GM15510 (cell line): Measurements from ENCODE around the gene SERPINF2.

Source experiments
- POLR2A ChIP-seq: IDR thresholded peaks from 3 replicates; pipeline ENCODE4 v1.6.1; 2011; ENCODE audit warnings: borderline replicate concordance; ENCODE audit not compliant: insufficient read length; ENCODE audit errors: extremely low read depth

SERPINF2 gene

GRCh38 chr17:1762901-1763898 lies 20.5 kb downstream of the SERPINF2 start:
- no peak for TF ChIP-seq POLR2A

- no peak for TF ChIP-seq POLR2A
Observed at GRCh38 chr17:1764284-1764683, 21.6 kb downstream of the SERPINF2 start.

GRCh38 chr17:1765576-1765975 lies 22.9 kb downstream of the SERPINF2 start:
- TF ChIP-seq POLR2A, result no peak

- TF ChIP-seq POLR2A, result no peak
Observed at GRCh38 chr17:1766382-1767135, 23.9 kb downstream of the SERPINF2 start.

GRCh38 chr17:1767358-1767757 lies 24.7 kb downstream of the SERPINF2 start:
- TF ChIP-seq POLR2A, result no peak

GRCh38 chr17:1769822-1770477 lies 27.3 kb downstream of the SERPINF2 start:
- TF ChIP-seq POLR2A, result no peak

GRCh38 chr17:1773696-1774181 lies 31.1 kb downstream of the SERPINF2 start:
- no peak for TF ChIP-seq POLR2A

GRCh38 chr17:1774390-1775176 lies 31.9 kb downstream of the SERPINF2 start:
- no peak for TF ChIP-seq POLR2A

GRCh38 chr17:1776328-1776727 lies 33.7 kb downstream of the SERPINF2 start:
- no peak for TF ChIP-seq POLR2A

- TF ChIP-seq POLR2A, result no peak
Observed at GRCh38 chr17:1776857-1777256, 34.2 kb downstream of the SERPINF2 start.

- no peak for TF ChIP-seq POLR2A
Observed at GRCh38 chr17:1779571-1780131, 37.0 kb downstream of the SERPINF2 start.

- no peak for TF ChIP-seq POLR2A
Observed at GRCh38 chr17:1782171-1782567, 39.5 kb downstream of the SERPINF2 start.

- TF ChIP-seq POLR2A, result no peak
Observed at GRCh38 chr17:1783271-1783670, 40.6 kb downstream of the SERPINF2 start.
